ENCODE data around the gene ID3. TPM values are rescaled to one million over a fixed set of nuclear protein-coding genes. Genes with fewer than 3 reads are reported as not detected.

Gene ID3
- total RNA-seq, 1 experiment from 2014 or later = 119 TPM

GRCh38 chr1:23590058-23590783, 30.9 kb upstream of the ID3 start:
- no peak overlapping the region for H2BK12ac ChIP-seq (ENCODE audit: insufficient read length, low read depth, low read length)
- no peak overlapping the region for H3K18ac ChIP-seq (ENCODE audit: insufficient read length, low read depth, low read length)
- no peak overlapping the region for H2BK15ac ChIP-seq (ENCODE audit: low read depth, low read length)
- Mint-ChIP-seq H3K9me3 (no peaks in the 10 kb centered on the region), H3K36me3 (ENCODE audit: insufficient read depth in 1 of 3, low read depth in 3 of 3) (no peaks in the 10 kb centered on the region; a peak in 1 of 7 replicates), H3K27ac (no peak overlapping the region; a peak in 2 of 7 replicates), H3K27me3 (ENCODE audit: low read depth) (peaks cover 2% of the 10 kb centered on the region), H3K4me3 (no peak overlapping the region), H3K4me1 (peaks cover 44 to 54% of the 10 kb centered on the region in 2 experiments)
- TF ChIP-seq CTCF (conservative IDR thresholded peaks at IDR 0.05) = no peak
- H3K4me1 ChIP-seq (ENCODE audit: insufficient read depth, low read length) = peaks cover 6% of the 10 kb centered on the region
- H2AFZ ChIP-seq (ENCODE audit: low read length) = no peak overlapping the region
- no peak overlapping the region for H3K27ac ChIP-seq (ENCODE audit: insufficient read length, low read depth, low read length)
- no peak overlapping the region for H3K14ac ChIP-seq (ENCODE audit: insufficient read depth, low read length)
- no peak overlapping the region for H4K91ac ChIP-seq (ENCODE audit: insufficient read length, low read depth, low read length)
- no peak overlapping the region for H3K4me2 ChIP-seq (ENCODE audit: insufficient read depth, insufficient read length, low read length)
- no peak overlapping the region for H3K9ac ChIP-seq (ENCODE audit: extremely low read depth, insufficient read length, low read length)
- no peak overlapping the region for H2BK20ac ChIP-seq (ENCODE audit: low read depth, low read length, poor library complexity, severe bottlenecking)
- H3T11ph ChIP-seq (ENCODE audit: low read length) = no peak overlapping the region
- H3K79me2 ChIP-seq (ENCODE audit: insufficient read depth, low read length) = no peaks in the 10 kb centered on the region
- no peak overlapping the region for H3K23ac ChIP-seq (ENCODE audit: insufficient read length, low read depth, low read length)
- DNase-seq = no peak
- no peaks in the 10 kb centered on the region for H3K23me2 ChIP-seq (ENCODE audit: insufficient read length, low read depth, low read length, poor library complexity, severe bottlenecking)
- no peak overlapping the region for H2AK5ac ChIP-seq (ENCODE audit: insufficient read length, low read length)
- no peak overlapping the region for H2BK5ac ChIP-seq (ENCODE audit: insufficient read length, low read length)
- no peaks in the 10 kb centered on the region for H4K20me1 ChIP-seq (ENCODE audit: control insufficient read depth, insufficient read depth, insufficient read length)
- H4K5ac ChIP-seq (ENCODE audit: insufficient read length, low read depth, low read length) = no peak overlapping the region
- no peaks in the 10 kb centered on the region for H3K27me3 ChIP-seq (ENCODE audit: insufficient read depth, low read length)
- no peaks in the 10 kb centered on the region for H3K9me3 ChIP-seq (ENCODE audit: control insufficient read depth, low read depth, low read length)
- H3K79me1 ChIP-seq (ENCODE audit: insufficient read depth, low read depth, low read length, poor library complexity, severe bottlenecking) = no peaks in the 10 kb centered on the region
- 100% methylated on average over 1 of the region's 4 CpGs for WGBS (ENCODE audit: extremely low coverage, insufficient read length, low lambda C conversion rate)
- no peak overlapping the region for H3K56ac ChIP-seq (ENCODE audit: insufficient read length, low read depth, low read length)
- no peak overlapping the region for H3K4ac ChIP-seq (ENCODE audit: low read depth, low read length)
- H2BK120ac ChIP-seq (ENCODE audit: low read depth, low read length, poor library complexity, severe bottlenecking) = no peak overlapping the region
- H4K8ac ChIP-seq (replicated peaks; ENCODE audit: insufficient read length, low read depth, low read length) = no peak overlapping the region
